ENCODE measurements around the gene VANGL1.

Gene VANGL1

GRCh38 chr1:115744646-115745275 is 103.0 kb downstream of the VANGL1 start:
- no peak for DNase-seq (ENCODE audit: low spot score)

GRCh38 chr1:115746021-115746690 is 104.4 kb downstream of the VANGL1 start:
- no peak for DNase-seq (ENCODE audit: low spot score)

Small RNAs within 50 kb of the gene (small RNA-seq; reads per million reads assigned to genes)
- gene RF00406 = 1.6 to 1.8 reads per million in 2 experiments
- 0 to 0.04 reads per million in 2 experiments for gene RN7SL420P

Data from SK-N-DZ (cell line).